SK-N-SH (cell line): ENCODE data around the gene NRN1L. TPM values are rescaled to one million over a fixed set of nuclear protein-coding genes. Genes with fewer than 3 reads are reported as not detected.
"Not testable (repeated sequence)": the region's sequence is repeated elsewhere in the genome, so short reads cannot be mapped to it uniquely, and the experiment has no call there.

Source experiments
- CTCF ChIA-PET: fragments of 300-600, 350-600 bp; formaldehyde crosslinking; extraction: SDS; loops from one replicate; lab custom pipeline; 2021; lab: Yijun Ruan, JAX
- POLR2A ChIA-PET: fragments of 350-600 bp; sonication (Branson Sonifier 250); formaldehyde crosslinking; extraction: SDS; loops from one replicate; lab custom pipeline; 2020; ENCODE audit warnings: antibody characterized with exemption, inconsistent platforms; lab: Yijun Ruan, JAX
- DNase-seq: peaks from one replicate; pipeline ENCODE4 v3.0.0; 2012
- H2AFZ ChIP-seq: fragments of 200-600 bp; sonication (generic); 2 replicates; pipeline ENCODE4 v1.8.1; 2016; ENCODE audit warnings: antibody characterized with exemption, mild to moderate bottlenecking, low read depth
- H3F3A ChIP-seq: fragments of 200-600 bp; sonication (generic); replicated peaks from 2 replicates; pipeline ENCODE3; 2016; ENCODE audit warnings: antibody characterized with exemption, mild to moderate bottlenecking; ENCODE audit not compliant: insufficient read depth
- H3K27ac ChIP-seq, 2 experiments: fragments of 200-500 bp in 1 of 2; fragments of 200-600 bp in 1 of 2; sonication (Bioruptor generic) in 1 of 2; sonication (generic), shearing (Covaris generic) in 1 of 2; 2 replicates each; pipeline versions ENCODE4 v1.5.1 to v1.6.1; 2014 to 2016; ENCODE audit warnings: low read depth in 2 of 2, inconsistent platforms in 1 of 2, low read length in 1 of 2, mild to moderate bottlenecking in 1 of 2, mixed read lengths in 1 of 2
- H3K27me3 ChIP-seq: fragments of 200-600 bp; sonication (generic), shearing (Covaris generic); 2 replicates; pipeline ENCODE4 v1.6.1; 2016; ENCODE audit warnings: mixed run types; ENCODE audit not compliant: insufficient read depth
- H3K36me3 ChIP-seq, 2 experiments: fragments of 200-500 bp in 1 of 2; fragments of 200-600 bp in 1 of 2; sonication (Bioruptor generic) in 1 of 2; sonication (generic) in 1 of 2; replicated peaks in 1 of 2; 2 replicates each; pipeline versions ENCODE3 to v1.5.1; 2014 to 2016; ENCODE audit warnings: low read length in 1 of 2, mild to moderate bottlenecking in 1 of 2; ENCODE audit not compliant: insufficient read depth in 2 of 2, control insufficient read depth in 1 of 2
- H3K4me1 ChIP-seq, 2 experiments: fragments of 200-500 bp in 1 of 2; fragments of 200-600 bp in 1 of 2; sonication (Bioruptor generic) in 1 of 2; sonication (generic), shearing (Covaris generic) in 1 of 2; 2 replicates each; pipeline versions ENCODE4 v1.5.1 to v1.6.1; 2014 to 2016; ENCODE audit warnings: low read depth in 1 of 2, low read length in 1 of 2, mixed run types in 1 of 2; ENCODE audit not compliant: insufficient read depth in 2 of 2, control insufficient read depth in 1 of 2
- H3K4me2 ChIP-seq: fragments of 200-600 bp; sonication (generic), shearing (Covaris generic); 2 replicates; pipeline ENCODE4 v1.6.1; 2017; ENCODE audit warnings: mixed run types
- H3K4me3 ChIP-seq, 2 experiments: fragments of 200-500 bp in 1 of 2; fragments of 200-600 bp in 1 of 2; sonication (Bioruptor generic) in 1 of 2; sonication (generic), shearing (Covaris generic) in 1 of 2; 2 replicates each; pipeline versions ENCODE4 v1.5.1 to v1.8.1; 2014 to 2016; ENCODE audit warnings: low read depth in 2 of 2, inconsistent platforms in 1 of 2, low read length in 1 of 2, mild to moderate bottlenecking in 1 of 2, mixed read lengths in 1 of 2, moderate library complexity in 1 of 2
- H3K79me2 ChIP-seq: fragments of 200-600 bp; sonication (generic); 2 replicates; pipeline ENCODE4 v1.8.1; 2017; ENCODE audit warnings: mild to moderate bottlenecking; ENCODE audit not compliant: insufficient read depth
- H3K9ac ChIP-seq: fragments of 200-600 bp; sonication (generic); 2 replicates; pipeline ENCODE4 v1.6.1; 2017; ENCODE audit warnings: mixed run types
- H3K9me2 ChIP-seq: fragments of 200-600 bp; sonication (generic); 2 replicates; pipeline ENCODE4 v1.6.1; 2017; ENCODE audit warnings: mixed run types
- H3K9me3 ChIP-seq: fragments of 200-600 bp; sonication (generic); 2 replicates; pipeline ENCODE4 v1.6.1; 2017; ENCODE audit warnings: mixed run types, mild to moderate bottlenecking, moderate library complexity
- H4K20me1 ChIP-seq: fragments of 200-600 bp; sonication (generic); 2 replicates; pipeline ENCODE4 v1.6.1; 2017; ENCODE audit warnings: mild to moderate bottlenecking, mixed run types; ENCODE audit not compliant: insufficient read depth
- CHD2 ChIP-seq: fragments of 150-350 bp; IDR thresholded peaks from 2 replicates; pipeline ENCODE4 v1.6.1; 2018; ENCODE audit warnings: low read length; ENCODE audit not compliant: partially characterized antibody
- FOXJ3 ChIP-seq: sonication (generic); formaldehyde crosslinking; IDR thresholded peaks from 2 replicates; pipeline ENCODE4 v1.5.1; 2020; ENCODE audit warnings: mild to moderate bottlenecking, missing genetic modification reagents
- FOXM1 ChIP-seq: IDR thresholded peaks from 2 replicates; pipeline ENCODE4 v1.4.0; 2012; ENCODE audit warnings: low read depth, mild to moderate bottlenecking
- MXI1 ChIP-seq: IDR thresholded peaks from 2 replicates; pipeline ENCODE4 v1.6.1; 2012; ENCODE audit warnings: mild to moderate bottlenecking, low read depth, low read length, improper control_type of control experiment
- RXRA ChIP-seq: IDR thresholded peaks from 2 replicates; pipeline ENCODE4 v1.4.0; 2012; ENCODE audit warnings: low read depth, mild to moderate bottlenecking, borderline replicate concordance
- SIN3A ChIP-seq: IDR thresholded peaks from 2 replicates; pipeline ENCODE4 v1.6.1; 2012; ENCODE audit warnings: low read depth, mild to moderate bottlenecking, low read length, moderate library complexity, borderline replicate concordance
- SMC3 ChIP-seq: IDR thresholded peaks from 2 replicates; pipeline ENCODE4 v1.6.1; 2012; ENCODE audit warnings: low read depth, low read length, improper control_type of control experiment
- USF1 ChIP-seq: IDR thresholded peaks from 2 replicates; pipeline ENCODE4 v1.4.0; 2012; ENCODE audit warnings: low read depth, borderline replicate concordance
- WGBS: methylation state at CpG from one replicate; pipeline ENCODE4 v1.1.6; 2017; ENCODE audit warnings: low lambda C conversion rate; 5-methylcytosine and 5-hydroxymethylcytosine counted together
- polyA plus RNA-seq, 3 experiments: library from polyadenylated mRNA; depleted of rRNA; stranded (reverse); fragments of >200 nt; gene quantifications; 2 replicates each; pipeline ENCODE4 v1.2.3, GENCODE V29; 2012

The NRN1L gene
- polyA plus RNA-seq, 1 of the 3 experiments (the other 2 are of a cell fraction): 0.41 TPM

- Histone ChIP-seq H3F3A (peaks cover 24% of the 10 kb centered on the region), H4K20me1 (peaks cover 45% of the 10 kb centered on the region), H3K4me1 (peaks cover 14 to 61% of the 10 kb centered on the region in 2 experiments; a peak in 3 of 4 replicates), H3K27ac (peak overlapping the region in 1 of 2 experiments; percentile 80; a peak in 3 of 4 replicates), H3K79me2 (peaks cover 69% of the 10 kb centered on the region), H3K4me2 (0 out of 2 replicates have a peak overlapping the region, but pooled peaks have one; percentile 31)
- H3K9me3 ChIP-seq, H2AFZ ChIP-seq, H3K27me3 ChIP-seq, H3K9me2 ChIP-seq, H3K9ac ChIP-seq, DNase-seq, H3K36me3 ChIP-seq, H3K4me3 ChIP-seq: not testable (repeated sequence)
- POLR2A ChIA-PET: interaction anchor here (0.5 to 0.6 kb wide), 2 partner anchors 31 to 100 kb away, joined by 3 read pairs; partner anchors contain the start of gene NRN1L
- CTCF ChIA-PET: interaction anchor here (0.7 to 7.7 kb wide), 5 partner anchors 9 to 243 kb away, joined by 3 to 65 read pairs (median 5); partner anchors contain the start of gene NRN1L
- WGBS: 83% methylated on average over 1 of the region's 2 CpGs
These were observed 30.7 kb downstream of the NRN1L start for GRCh38 chr16:67915496-67915769.

- H2AFZ ChIP-seq: no peak overlapping the region
- WGBS: 69% methylated on average over 7 of the region's 7 CpGs
- peak; percentile 58 for DNase-seq
- peaks cover 47% of the 10 kb centered on the region for H4K20me1 ChIP-seq
- no peaks in the 10 kb centered on the region for H3K9me2 ChIP-seq
- peak overlapping the region; percentile 80 to 82; a peak in 3 of 4 replicates for H3K27ac ChIP-seq
- CTCF ChIA-PET: interaction anchor here (0.7 to 7.7 kb wide), 6 partner anchors 12 to 243 kb away, joined by 4 to 65 read pairs (median 7); partner anchors contain the start of gene NRN1L
- no peak overlapping the region for H3K4me3 ChIP-seq
- H3K9me3 ChIP-seq: no peaks in the 10 kb centered on the region
- peaks cover 0 to 3% of the 10 kb centered on the region in 2 experiments for H3K36me3 ChIP-seq
- POLR2A ChIA-PET: no interaction called here
- 0 out of 2 replicates have a peak overlapping the region, but pooled peaks have one; percentile 31 for H3K4me2 ChIP-seq
- no peaks in the 10 kb centered on the region for H3K27me3 ChIP-seq
- H3K79me2 ChIP-seq: peaks cover 68% of the 10 kb centered on the region
- peaks cover 14 to 59% of the 10 kb centered on the region in 2 experiments; a peak in 3 of 4 replicates for H3K4me1 ChIP-seq
- H3K9ac ChIP-seq: no peak overlapping the region
- TF ChIP-seq MXI1 (peak; percentile 35; the same call in 1 of the 2 replicates), FOXJ3 (CRISPR knock-in tag) (no peak)
- H3F3A ChIP-seq: peaks cover 24% of the 10 kb centered on the region
These were observed 31.4 kb downstream of the NRN1L start for GRCh38 chr16:67915831-67916723.

GRCh38 chr16:67917140-67917851, 32.6 kb downstream of the NRN1L start:
- Histone ChIP-seq H3K4me2 (peak overlapping the region; percentile 67), H3K9me3 (no peaks in the 10 kb centered on the region), H3K9ac (peak overlapping the region; percentile 41; the same call in 1 of the 2 replicates), H3K4me3 (no peak overlapping the region), H3K79me2 (peaks cover 63% of the 10 kb centered on the region), H2AFZ (no peak overlapping the region), H3K27ac (peak overlapping the region; percentile 80 to 82), H3F3A (peaks cover 24% of the 10 kb centered on the region), H3K27me3 (no peaks in the 10 kb centered on the region), H3K4me1 (peaks cover 14 to 63% of the 10 kb centered on the region in 2 experiments; a peak in 3 of 4 replicates), H3K9me2 (no peaks in the 10 kb centered on the region), H4K20me1 (peaks cover 47% of the 10 kb centered on the region), H3K36me3 (peaks cover 0 to 3% of the 10 kb centered on the region in 2 experiments)
- ChIA-PET POLR2A (no interaction called here), CTCF (interaction anchor here (0.6 to 28.1 kb wide), 6 partner anchors 11 to 313 kb away, joined by 3 to 564 read pairs (median 8); partner anchors contain the start of genes EDC4, NRN1L and PSKH1)
- no peak for TF ChIP-seq USF1
- no peak for TF ChIP-seq FOXM1
- TF ChIP-seq RXRA: no peak
- no peak for TF ChIP-seq CHD2
- TF ChIP-seq SMC3: no peak
- TF ChIP-seq SIN3A: no peak
- 53% methylated on average over 5 of the region's 6 CpGs for WGBS
- DNase-seq: no peak
